ENCODE measurements around the gene SMYD3.

DNA sequence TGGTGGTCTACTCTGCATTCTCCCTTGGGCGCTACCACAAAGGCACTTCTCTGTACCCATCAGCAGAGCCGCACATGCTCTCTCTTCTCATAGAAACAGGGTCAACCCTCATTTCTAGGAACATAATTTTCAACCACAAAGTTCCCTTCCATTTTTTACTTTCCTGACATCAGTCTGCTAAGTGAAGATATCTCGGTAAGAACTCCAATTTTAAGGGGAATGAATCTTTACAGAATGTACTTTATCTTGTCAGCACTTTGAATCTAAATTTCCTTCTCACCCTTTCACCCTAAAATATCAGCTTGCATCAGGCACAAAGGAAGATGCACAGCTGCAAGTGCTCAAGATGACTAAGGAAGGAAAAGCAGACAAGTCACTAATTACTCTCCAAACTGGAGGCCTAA is 545.9 kb downstream of the SMYD3 start:
- TF ChIP-seq, protein P1, sequence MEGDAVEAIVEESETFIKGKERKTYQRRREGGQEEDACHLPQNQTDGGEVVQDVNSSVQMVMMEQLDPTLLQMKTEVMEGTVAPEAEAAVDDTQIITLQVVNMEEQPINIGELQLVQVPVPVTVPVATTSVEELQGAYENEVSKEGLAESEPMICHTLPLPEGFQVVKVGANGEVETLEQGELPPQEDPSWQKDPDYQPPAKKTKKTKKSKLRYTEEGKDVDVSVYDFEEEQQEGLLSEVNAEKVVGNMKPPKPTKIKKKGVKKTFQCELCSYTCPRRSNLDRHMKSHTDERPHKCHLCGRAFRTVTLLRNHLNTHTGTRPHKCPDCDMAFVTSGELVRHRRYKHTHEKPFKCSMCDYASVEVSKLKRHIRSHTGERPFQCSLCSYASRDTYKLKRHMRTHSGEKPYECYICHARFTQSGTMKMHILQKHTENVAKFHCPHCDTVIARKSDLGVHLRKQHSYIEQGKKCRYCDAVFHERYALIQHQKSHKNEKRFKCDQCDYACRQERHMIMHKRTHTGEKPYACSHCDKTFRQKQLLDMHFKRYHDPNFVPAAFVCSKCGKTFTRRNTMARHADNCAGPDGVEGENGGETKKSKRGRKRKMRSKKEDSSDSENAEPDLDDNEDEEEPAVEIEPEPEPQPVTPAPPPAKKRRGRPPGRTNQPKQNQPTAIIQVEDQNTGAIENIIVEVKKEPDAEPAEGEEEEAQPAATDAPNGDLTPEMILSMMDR (IDR thresholded peaks at IDR 0.05; ENCODE audit: low read length), result no peak
- no peak for TF ChIP-seq EZH2 (optimal IDR thresholded peaks at IDR 0.05; ENCODE audit: low read depth, low read length)
